Erythroblast (primary cell): Measurements from ENCODE around the gene ITGA11.

Source experiments
- GATA1 ChIP-seq: IDR thresholded peaks from 2 replicates; pipeline ENCODE4 v1.6.1; 2011; ENCODE audit warnings: low read depth, mild to moderate bottlenecking, control low read depth, low read length, moderate library complexity
- POLR2A ChIP-seq: IDR thresholded peaks from 2 replicates; pipeline ENCODE4 v1.6.1; 2011; ENCODE audit warnings: mild to moderate bottlenecking, low read length

GRCh38 chr15:68328443-68328842 lies 103.5 kb downstream of the ITGA11 start:
- TF ChIP-seq POLR2A, result no peak
- no peak for TF ChIP-seq GATA1
